ENCODE measurements around the gene TMEM41A. TPM values are rescaled to one million over a fixed set of nuclear protein-coding genes. Genes with fewer than 3 reads are reported as not detected.

TMEM41A gene
- total RNA-seq, 1 donor from 2014 or later: 18.5 TPM

Other genes with a start within 250 kb of the TMEM41A start
- gene EHHADH, start 245.0 kb downstream of the TMEM41A start, total RNA-seq: 323 TPM
- gene MAP3K13, start 135.9 kb downstream of the TMEM41A start, total RNA-seq: 20.0 TPM
- 0.58 TPM for gene LIPH, start 53.6 kb upstream of the TMEM41A start, total RNA-seq
- gene SENP2, start 87.3 kb upstream of the TMEM41A start, total RNA-seq: 19.6 TPM